ENCODE measurements around the gene PTPRM. TPM values are rescaled to one million over a fixed set of nuclear protein-coding genes. Genes with fewer than 3 reads are reported as not detected.

Gene PTPRM
- total RNA-seq, 1 experiment from 2014 or later: 14.5 TPM

DNA sequence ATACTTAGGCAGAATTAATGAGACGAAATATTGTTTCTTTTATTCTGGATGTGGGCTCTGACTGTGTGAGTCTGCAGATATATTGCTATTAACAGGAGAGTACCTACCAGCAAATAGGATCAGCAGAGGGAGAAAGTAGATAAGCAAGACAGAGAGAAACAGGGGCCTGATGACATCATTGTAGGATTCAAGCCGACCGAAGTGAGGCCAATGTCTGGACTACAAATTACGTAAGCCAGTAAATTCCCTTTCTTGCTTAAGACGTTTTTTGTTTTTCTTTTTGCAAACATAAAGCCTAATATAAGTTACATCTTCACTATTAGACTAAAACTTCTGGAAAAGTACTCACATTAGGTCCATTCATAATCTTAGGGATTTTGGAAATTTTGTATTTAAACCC lies 21.4 kb upstream of the PTPRM start:
- CTCF ChIA-PET: no interaction called here
- no peaks in the 10 kb centered on the region for H3K9me2 ChIP-seq (ENCODE audit: insufficient read depth)
- no peaks in the 10 kb centered on the region for H3K79me2 ChIP-seq (ENCODE audit: insufficient read depth, low read length)
- no peak overlapping the region for H2AFZ ChIP-seq (ENCODE audit: low read depth, low read length, poor library complexity, severe bottlenecking)
- BruUV-seq (replicated peaks): no TSS peak
- no peaks in the 10 kb centered on the region for H4K20me1 ChIP-seq (ENCODE audit: insufficient read depth)
- DNase-seq (ENCODE audit: low read depth, low spot score) (no peak), ATAC-seq (no peak)
- no peaks in the 10 kb centered on the region for H3K4me1 ChIP-seq (ENCODE audit: control insufficient read depth in 1 of 2, insufficient read depth in 2 of 2, low read length in 2 of 2)
- H3K4me3 ChIP-seq (replicated peaks in 1 of 2; ENCODE audit: low read depth in 1 of 2, low read length in 2 of 2): no peak overlapping the region
- H3K36me3 ChIP-seq (ENCODE audit: control insufficient read depth in 1 of 2, insufficient read depth in 2 of 2, low read length in 2 of 2): no peaks in the 10 kb centered on the region
- no peaks in the 10 kb centered on the region for H3K9me3 ChIP-seq (ENCODE audit: control insufficient read depth in 1 of 2, insufficient read depth in 1 of 2, low read depth in 1 of 2, low read length in 2 of 2)
- no peak overlapping the region for H3K9ac ChIP-seq (ENCODE audit: low read length)
- intact Hi-C loops (cut with micrococcal nuclease): loop anchor here (10.0 kb wide), 1 partner anchor 71 kb away; no protein-coding TSS in a partner anchor
- RAD21 ChIA-PET (ENCODE audit: low non-redundant PET in 1 of 2, low total read pairs in 2 of 2, uncharacterized antibody in 2 of 2, unreplicated experiment in 2 of 2): no interaction called here
- TF ChIP-seq ZNF274 (IDR thresholded peaks at IDR 0.05; ENCODE audit: low read depth, low read length): no peak
- H3K27me3 ChIP-seq (ENCODE audit: insufficient read depth, low read length): no peaks in the 10 kb centered on the region
- POLR2A ChIA-PET: no interaction called here
- H3K27ac ChIP-seq (ENCODE audit: low read depth, low read length): no peak overlapping the region
- no peak overlapping the region for H3K4me2 ChIP-seq (ENCODE audit: low read length)

DNA sequence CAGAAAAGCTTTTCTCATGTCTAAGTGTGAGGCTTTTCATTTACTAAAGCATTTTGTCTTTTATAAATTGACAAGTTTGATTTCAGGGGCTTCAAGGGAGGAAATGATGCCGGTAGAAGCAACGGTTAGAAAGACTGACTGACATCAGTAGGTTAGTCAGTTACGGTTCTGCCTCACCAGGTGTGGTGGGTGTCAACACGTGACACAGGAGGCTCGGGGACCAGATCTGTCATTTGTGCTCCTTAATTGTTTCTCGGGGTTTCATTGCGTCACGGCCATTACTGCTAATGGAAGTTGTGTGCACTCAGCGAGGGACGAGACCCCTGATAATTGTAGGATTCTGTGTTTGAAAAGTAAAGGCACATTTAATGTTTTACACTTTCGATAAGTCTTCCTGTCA lies 18.9 kb upstream of the PTPRM start:
- ATAC-seq: no peak
- BruUV-seq (replicated peaks): no TSS peak
- POLR2A ChIA-PET: no interaction called here
- Histone ChIP-seq H3K36me3 (ENCODE audit: control insufficient read depth in 1 of 2, insufficient read depth in 2 of 2, low read length in 2 of 2) (no peaks in the 10 kb centered on the region), H3K4me3 (replicated peaks in 1 of 2; ENCODE audit: low read depth in 1 of 2, low read length in 2 of 2) (no peak overlapping the region), H3K27ac (ENCODE audit: low read depth, low read length) (no peak overlapping the region), H3K9me3 (ENCODE audit: control insufficient read depth in 1 of 2, insufficient read depth in 1 of 2, low read depth in 1 of 2, low read length in 2 of 2) (no peaks in the 10 kb centered on the region), H3K9me2 (ENCODE audit: insufficient read depth) (no peaks in the 10 kb centered on the region), H2AFZ (ENCODE audit: low read depth, low read length, poor library complexity, severe bottlenecking) (no peak overlapping the region), H3K9ac (ENCODE audit: low read length) (no peak overlapping the region), H3K27me3 (ENCODE audit: insufficient read depth, low read length) (no peaks in the 10 kb centered on the region), H3K79me2 (ENCODE audit: insufficient read depth, low read length) (no peaks in the 10 kb centered on the region), H3K4me1 (ENCODE audit: control insufficient read depth in 1 of 2, insufficient read depth in 2 of 2, low read length in 2 of 2) (no peaks in the 10 kb centered on the region), H3K4me2 (ENCODE audit: low read length) (no peak overlapping the region), H4K20me1 (ENCODE audit: insufficient read depth) (no peaks in the 10 kb centered on the region)
- CTCF ChIA-PET: no interaction called here
- no peak for TF ChIP-seq POLR2AphosphoS5 (IDR thresholded peaks at IDR 0.05; ENCODE audit: low read depth, low read length)
- intact Hi-C loops (cut with micrococcal nuclease): loop anchor here (10.0 kb wide), 1 partner anchor 73 kb away; no protein-coding TSS in a partner anchor
- no peak for DNase-seq (ENCODE audit: low read depth, low spot score)
- RAD21 ChIA-PET (ENCODE audit: low non-redundant PET in 1 of 2, low total read pairs in 2 of 2, uncharacterized antibody in 2 of 2, unreplicated experiment in 2 of 2): no interaction called here

DNA sequence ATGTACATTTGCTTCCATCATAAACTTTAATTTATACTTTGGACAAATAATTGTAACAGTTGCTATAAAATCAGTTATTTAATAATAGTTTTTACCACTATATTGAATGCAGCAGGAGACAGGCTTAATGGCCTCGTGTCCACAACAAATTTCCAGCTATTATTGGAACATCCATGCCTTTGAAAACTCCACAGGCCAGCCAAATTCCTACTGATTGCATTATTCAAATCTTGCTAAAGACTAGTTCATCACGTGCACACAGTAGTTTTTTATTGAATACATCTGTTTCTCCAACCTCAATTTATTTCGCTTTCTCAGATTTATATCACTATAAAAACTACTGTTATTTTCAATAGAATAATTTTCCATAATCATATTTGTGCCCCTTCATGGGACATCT lies 18.4 kb upstream of the PTPRM start:
- Histone ChIP-seq H3K9me3 (ENCODE audit: control insufficient read depth in 1 of 2, insufficient read depth in 1 of 2, low read depth in 1 of 2, low read length in 2 of 2) (no peaks in the 10 kb centered on the region), H3K4me1 (ENCODE audit: control insufficient read depth in 1 of 2, insufficient read depth in 2 of 2, low read length in 2 of 2) (no peaks in the 10 kb centered on the region), H3K9ac (ENCODE audit: low read length) (no peak overlapping the region), H3K27me3 (ENCODE audit: insufficient read depth, low read length) (no peaks in the 10 kb centered on the region), H3K79me2 (ENCODE audit: insufficient read depth, low read length) (no peaks in the 10 kb centered on the region), H3K9me2 (ENCODE audit: insufficient read depth) (no peaks in the 10 kb centered on the region), H3K36me3 (ENCODE audit: control insufficient read depth in 1 of 2, insufficient read depth in 2 of 2, low read length in 2 of 2) (no peaks in the 10 kb centered on the region), H4K20me1 (ENCODE audit: insufficient read depth) (no peaks in the 10 kb centered on the region), H2AFZ (ENCODE audit: low read depth, low read length, poor library complexity, severe bottlenecking) (no peak overlapping the region), H3K27ac (ENCODE audit: low read depth, low read length) (no peak overlapping the region), H3K4me3 (replicated peaks in 1 of 2; ENCODE audit: low read depth in 1 of 2, low read length in 2 of 2) (no peak overlapping the region), H3K4me2 (ENCODE audit: low read length) (no peak overlapping the region)
- BruUV-seq (replicated peaks): no TSS peak
- CTCF ChIA-PET: no interaction called here
- intact Hi-C loops (cut with micrococcal nuclease): loop anchor here (10.0 kb wide), 1 partner anchor 74 kb away; no protein-coding TSS in a partner anchor
- ATAC-seq (no peak), DNase-seq (ENCODE audit: low read depth, low spot score) (no peak)
- RAD21 ChIA-PET (ENCODE audit: low non-redundant PET in 1 of 2, low total read pairs in 2 of 2, uncharacterized antibody in 2 of 2, unreplicated experiment in 2 of 2): no interaction called here
- POLR2A ChIA-PET: no interaction called here
- TF ChIP-seq EGR1 (IDR thresholded peaks at IDR 0.05; ENCODE audit: low read depth) (no peak), RAD21 (IDR thresholded peaks at IDR 0.05; ENCODE audit: low read depth) (no peak), POLR2AphosphoS5 (IDR thresholded peaks at IDR 0.05; ENCODE audit: low read depth, low read length) (no peak), ELF1 (IDR thresholded peaks at IDR 0.05; ENCODE audit: borderline replicate concordance, low read depth) (no peak), SP1 (IDR thresholded peaks at IDR 0.05; ENCODE audit: low read depth) (no peak), POLR2A (IDR thresholded peaks at IDR 0.05; ENCODE audit: borderline replicate concordance, extremely low read depth, insufficient read depth, insufficient read length) (no peak)
- TF ChIP-seq, protein P1, sequence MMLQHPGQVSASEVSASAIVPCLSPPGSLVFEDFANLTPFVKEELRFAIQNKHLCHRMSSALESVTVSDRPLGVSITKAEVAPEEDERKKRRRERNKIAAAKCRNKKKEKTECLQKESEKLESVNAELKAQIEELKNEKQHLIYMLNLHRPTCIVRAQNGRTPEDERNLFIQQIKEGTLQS (IDR thresholded peaks at IDR 0.05): no peak
- TF ChIP-seq, protein P2, sequence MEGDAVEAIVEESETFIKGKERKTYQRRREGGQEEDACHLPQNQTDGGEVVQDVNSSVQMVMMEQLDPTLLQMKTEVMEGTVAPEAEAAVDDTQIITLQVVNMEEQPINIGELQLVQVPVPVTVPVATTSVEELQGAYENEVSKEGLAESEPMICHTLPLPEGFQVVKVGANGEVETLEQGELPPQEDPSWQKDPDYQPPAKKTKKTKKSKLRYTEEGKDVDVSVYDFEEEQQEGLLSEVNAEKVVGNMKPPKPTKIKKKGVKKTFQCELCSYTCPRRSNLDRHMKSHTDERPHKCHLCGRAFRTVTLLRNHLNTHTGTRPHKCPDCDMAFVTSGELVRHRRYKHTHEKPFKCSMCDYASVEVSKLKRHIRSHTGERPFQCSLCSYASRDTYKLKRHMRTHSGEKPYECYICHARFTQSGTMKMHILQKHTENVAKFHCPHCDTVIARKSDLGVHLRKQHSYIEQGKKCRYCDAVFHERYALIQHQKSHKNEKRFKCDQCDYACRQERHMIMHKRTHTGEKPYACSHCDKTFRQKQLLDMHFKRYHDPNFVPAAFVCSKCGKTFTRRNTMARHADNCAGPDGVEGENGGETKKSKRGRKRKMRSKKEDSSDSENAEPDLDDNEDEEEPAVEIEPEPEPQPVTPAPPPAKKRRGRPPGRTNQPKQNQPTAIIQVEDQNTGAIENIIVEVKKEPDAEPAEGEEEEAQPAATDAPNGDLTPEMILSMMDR (IDR thresholded peaks at IDR 0.05 in 2 of 3, conservative IDR thresholded peaks at IDR 0.05 in 1 of 3; ENCODE audit: borderline replicate concordance in 1 of 3, insufficient read depth in 1 of 3, low read depth in 2 of 3, low read length in 2 of 3): no peak
- TF ChIP-seq, protein P3, sequence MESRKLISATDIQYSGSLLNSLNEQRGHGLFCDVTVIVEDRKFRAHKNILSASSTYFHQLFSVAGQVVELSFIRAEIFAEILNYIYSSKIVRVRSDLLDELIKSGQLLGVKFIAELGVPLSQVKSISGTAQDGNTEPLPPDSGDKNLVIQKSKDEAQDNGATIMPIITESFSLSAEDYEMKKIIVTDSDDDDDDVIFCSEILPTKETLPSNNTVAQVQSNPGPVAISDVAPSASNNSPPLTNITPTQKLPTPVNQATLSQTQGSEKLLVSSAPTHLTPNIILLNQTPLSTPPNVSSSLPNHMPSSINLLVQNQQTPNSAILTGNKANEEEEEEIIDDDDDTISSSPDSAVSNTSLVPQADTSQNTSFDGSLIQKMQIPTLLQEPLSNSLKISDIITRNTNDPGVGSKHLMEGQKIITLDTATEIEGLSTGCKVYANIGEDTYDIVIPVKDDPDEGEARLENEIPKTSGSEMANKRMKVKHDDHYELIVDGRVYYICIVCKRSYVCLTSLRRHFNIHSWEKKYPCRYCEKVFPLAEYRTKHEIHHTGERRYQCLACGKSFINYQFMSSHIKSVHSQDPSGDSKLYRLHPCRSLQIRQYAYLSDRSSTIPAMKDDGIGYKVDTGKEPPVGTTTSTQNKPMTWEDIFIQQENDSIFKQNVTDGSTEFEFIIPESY (IDR thresholded peaks at IDR 0.05; ENCODE audit: extremely low read depth, insufficient replicate concordance, low read length): no peak

Data from HCT116 (cell line).